NB4 (cell line): ENCODE measurements around the gene WDR70.

Source experiments
- MYC ChIP-seq: IDR thresholded peaks from 2 replicates; pipeline ENCODE4 v1.6.1; 2011; ENCODE audit warnings: low read depth, low read length
- POLR2A ChIP-seq: IDR thresholded peaks from 2 replicates; pipeline ENCODE4 v1.6.1; 2011; ENCODE audit warnings: mild to moderate bottlenecking; ENCODE audit not compliant: insufficient read length; ENCODE audit errors: extremely low read depth
- TF ChIP-seq, protein P1 (sequence below): IDR thresholded peaks from one replicate; pipeline ENCODE4 v1.5.1; 2012; ENCODE audit warnings: low read depth, low read length

DNA sequence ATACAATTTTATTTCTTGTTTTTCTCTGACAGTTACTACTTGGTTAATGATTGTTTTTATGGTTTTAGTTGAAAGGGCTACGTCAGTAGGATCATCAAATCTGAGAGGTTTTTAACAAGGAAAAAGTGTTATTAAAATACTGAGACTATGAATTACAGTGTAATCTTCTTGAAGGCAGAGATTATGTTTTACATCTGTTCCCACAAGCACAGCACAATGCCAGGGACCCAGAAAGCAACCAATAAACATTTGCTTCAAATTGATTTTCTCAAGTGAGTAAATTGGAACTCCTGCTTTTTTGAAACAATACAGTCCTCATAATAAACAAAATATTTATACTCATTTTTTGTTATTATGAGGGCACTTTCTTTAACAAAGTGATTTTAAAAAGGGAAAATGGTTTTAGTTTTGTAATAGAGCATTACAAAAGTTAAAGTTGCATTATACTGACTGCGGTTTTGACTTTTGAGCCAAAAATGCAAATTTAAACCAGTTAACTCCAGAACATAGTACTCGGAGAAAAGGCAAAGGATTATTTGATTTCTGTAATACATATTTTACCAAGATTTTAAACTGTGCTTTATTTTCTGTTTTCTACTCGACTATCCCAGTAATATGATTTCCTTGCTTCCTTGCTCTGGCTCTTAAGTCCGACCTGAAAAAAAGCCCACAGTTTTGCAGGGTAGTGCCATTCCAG lies 283.8 kb downstream of the WDR70 start:
- TF ChIP-seq MYC: no peak
- TF ChIP-seq, protein P1, sequence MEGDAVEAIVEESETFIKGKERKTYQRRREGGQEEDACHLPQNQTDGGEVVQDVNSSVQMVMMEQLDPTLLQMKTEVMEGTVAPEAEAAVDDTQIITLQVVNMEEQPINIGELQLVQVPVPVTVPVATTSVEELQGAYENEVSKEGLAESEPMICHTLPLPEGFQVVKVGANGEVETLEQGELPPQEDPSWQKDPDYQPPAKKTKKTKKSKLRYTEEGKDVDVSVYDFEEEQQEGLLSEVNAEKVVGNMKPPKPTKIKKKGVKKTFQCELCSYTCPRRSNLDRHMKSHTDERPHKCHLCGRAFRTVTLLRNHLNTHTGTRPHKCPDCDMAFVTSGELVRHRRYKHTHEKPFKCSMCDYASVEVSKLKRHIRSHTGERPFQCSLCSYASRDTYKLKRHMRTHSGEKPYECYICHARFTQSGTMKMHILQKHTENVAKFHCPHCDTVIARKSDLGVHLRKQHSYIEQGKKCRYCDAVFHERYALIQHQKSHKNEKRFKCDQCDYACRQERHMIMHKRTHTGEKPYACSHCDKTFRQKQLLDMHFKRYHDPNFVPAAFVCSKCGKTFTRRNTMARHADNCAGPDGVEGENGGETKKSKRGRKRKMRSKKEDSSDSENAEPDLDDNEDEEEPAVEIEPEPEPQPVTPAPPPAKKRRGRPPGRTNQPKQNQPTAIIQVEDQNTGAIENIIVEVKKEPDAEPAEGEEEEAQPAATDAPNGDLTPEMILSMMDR: no peak
- TF ChIP-seq POLR2A: no peak
